Thyroid gland (tissue), 4 donors: ENCODE results near the gene PARP14.

Experiments used
- CTCF ChIP-seq, 6 experiments: fragments of 200-600 bp in 3 of 6; fragments of 450-650 bp in 3 of 6; sonication (generic) in 3 of 6; IDR thresholded peaks; one replicate each; pipeline ENCODE4 v1.5.1; 2016 to 2019; ENCODE audit warnings: antibody characterized with exemption in 6 of 6, mild to moderate bottlenecking in 2 of 6, inconsistent platforms in 1 of 6, moderate library complexity in 1 of 6
- POLR2A ChIP-seq, 2 donors: fragments of 450-650 bp; IDR thresholded peaks; one replicate each; pipeline ENCODE4 v1.6.1; 2017; ENCODE audit warnings: antibody characterized with exemption in 2 of 2, mild to moderate bottlenecking in 2 of 2, moderate library complexity in 1 of 2

DNA sequence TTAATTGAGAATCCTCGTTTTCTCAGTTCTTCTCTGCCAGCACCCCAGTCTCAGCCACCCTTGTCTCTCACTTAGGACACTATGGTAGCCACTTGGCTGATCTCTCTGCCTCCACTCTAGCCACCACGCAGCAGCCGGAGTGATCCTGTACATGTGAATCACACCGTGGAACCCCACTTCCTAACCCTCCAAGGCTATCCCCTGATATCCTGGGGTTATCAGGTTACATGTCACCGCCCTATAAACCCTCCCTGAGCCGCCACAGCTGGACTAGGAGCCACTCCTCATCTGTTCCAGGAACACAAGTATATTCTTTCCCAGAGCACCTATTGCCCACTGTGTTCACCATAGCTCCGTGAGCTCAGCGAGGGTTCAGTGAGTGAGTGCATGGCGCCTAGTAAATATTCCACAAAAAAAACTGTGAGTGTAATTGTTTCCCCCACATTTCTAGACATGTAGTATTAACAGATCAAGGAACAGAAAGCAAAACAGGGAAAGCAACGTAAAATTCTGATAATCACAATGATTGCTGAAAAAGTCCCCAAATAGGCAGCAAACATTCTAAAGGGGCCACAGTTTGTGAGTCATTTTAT, 661 bp upstream of the PARP14 start:
- TF ChIP-seq CTCF (IDR thresholded peaks at IDR 0.05) (no peak), POLR2A (IDR thresholded peaks at IDR 0.05) (no peak)
